B cell (primary cell): ENCODE measurements around the gene RGR.

ENCODE experiments used
- CTCF ChIP-seq: fragments of 200-600 bp; IDR thresholded peaks from one replicate; pipeline ENCODE4 v1.8.0; 2022; ENCODE audit warnings: antibody characterized with exemption, mild to moderate bottlenecking
- EZH2 ChIP-seq: IDR thresholded peaks from 2 replicates; pipeline ENCODE4 v1.6.1; 2012; ENCODE audit warnings: borderline replicate concordance, low read depth, mild to moderate bottlenecking, moderate library complexity, low read length; ENCODE audit not compliant: insufficient read depth, poor library complexity, severe bottlenecking

GRCh38 chr10:84289521-84290200 lies 44.8 kb downstream of the RGR start:
- TF ChIP-seq CTCF (no peak), EZH2 (no peak)
